ENCODE data around the gene LZIC. TPM values are rescaled to one million over a fixed set of nuclear protein-coding genes. Genes with fewer than 3 reads are reported as not detected.

LZIC gene
- total and polyA plus RNA-seq, 5 donors from 2014 or later: 23.6 to 38.2 (median 31.2) TPM

GRCh38 chr1:9889411-9889810, 53.8 kb downstream of the LZIC start:
- Mint-ChIP-seq H3K9me3 (no peaks in the 10 kb centered on the region), H3K27me3 (no peaks in the 10 kb centered on the region), H3K4me1 (peaks cover 0 to 10% (median 4%) of the 10 kb centered on the region in 4 donors), H3K27ac (peak overlapping the region in 1 of 3 donors; percentile 52), H3K4me3 (no peak overlapping the region), H3K36me3 (peaks cover 7% of the 10 kb centered on the region)
- Histone ChIP-seq H3K36me3 (ENCODE audit: control insufficient read depth, insufficient read depth, low read length) (no peaks in the 10 kb centered on the region), H3K4me1 (ENCODE audit: control insufficient read depth, insufficient read depth, low read length, poor library complexity, severe bottlenecking) (no peaks in the 10 kb centered on the region), H3K4me3 (ENCODE audit: low read depth, low read length) (no peak overlapping the region), H3K27me3 (ENCODE audit: control insufficient read depth, insufficient read depth, low read length) (no peaks in the 10 kb centered on the region), H3K27ac (ENCODE audit: insufficient read depth, low read length, poor library complexity, severe bottlenecking) (no peak overlapping the region), H3K9me3 (ENCODE audit: control insufficient read depth in 2 of 2, low read length in 2 of 2) (no peaks in the 10 kb centered on the region)
- DNase-seq: no peak
- no peak for ATAC-seq (ENCODE audit: low read depth in 2 of 2)

DNA sequence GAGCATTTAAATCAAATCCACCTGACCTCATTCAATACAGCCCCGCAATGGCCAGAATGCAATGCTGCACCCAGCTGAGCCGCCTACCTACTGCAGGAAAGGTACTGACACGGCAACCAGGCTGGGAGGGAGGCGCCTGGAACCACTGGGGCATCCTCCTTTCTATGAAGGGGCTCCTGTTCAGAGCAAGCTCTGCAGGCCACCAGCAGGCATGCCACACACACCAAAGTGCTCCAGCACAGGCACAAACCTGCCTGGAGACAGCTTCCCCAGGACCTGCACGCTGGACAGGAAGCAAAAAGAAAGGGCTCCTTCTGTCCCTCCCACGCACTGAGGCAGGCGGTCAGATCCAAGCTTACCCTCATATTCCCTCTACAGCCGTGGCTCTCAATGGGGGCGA, 54.3 kb downstream of the LZIC start:
- no peaks in the 10 kb centered on the region for H3K27me3 ChIP-seq (ENCODE audit: control insufficient read depth, insufficient read depth, low read length)
- H3K4me1 Mint-ChIP-seq: peaks cover 0 to 10% (median 3%) of the 10 kb centered on the region in 4 donors
- no peaks in the 10 kb centered on the region for H3K9me3 Mint-ChIP-seq
- H3K36me3 ChIP-seq (ENCODE audit: control insufficient read depth, insufficient read depth, low read length): no peaks in the 10 kb centered on the region
- H3K27ac ChIP-seq (ENCODE audit: insufficient read depth, low read length, poor library complexity, severe bottlenecking): no peak overlapping the region
- peaks cover 6% of the 10 kb centered on the region for H3K36me3 Mint-ChIP-seq
- H3K27ac Mint-ChIP-seq: no peak overlapping the region
- no peak overlapping the region for H3K4me3 Mint-ChIP-seq
- DNase-seq: no peak
- H3K27me3 Mint-ChIP-seq: no peaks in the 10 kb centered on the region
- H3K4me3 ChIP-seq (ENCODE audit: low read depth, low read length): no peak overlapping the region
- ATAC-seq (ENCODE audit: low read depth in 2 of 2): no peak
- no peaks in the 10 kb centered on the region for H3K9me3 ChIP-seq (ENCODE audit: control insufficient read depth in 2 of 2, low read length in 2 of 2)
- H3K4me1 ChIP-seq (ENCODE audit: control insufficient read depth, insufficient read depth, low read length, poor library complexity, severe bottlenecking): no peaks in the 10 kb centered on the region

DNA sequence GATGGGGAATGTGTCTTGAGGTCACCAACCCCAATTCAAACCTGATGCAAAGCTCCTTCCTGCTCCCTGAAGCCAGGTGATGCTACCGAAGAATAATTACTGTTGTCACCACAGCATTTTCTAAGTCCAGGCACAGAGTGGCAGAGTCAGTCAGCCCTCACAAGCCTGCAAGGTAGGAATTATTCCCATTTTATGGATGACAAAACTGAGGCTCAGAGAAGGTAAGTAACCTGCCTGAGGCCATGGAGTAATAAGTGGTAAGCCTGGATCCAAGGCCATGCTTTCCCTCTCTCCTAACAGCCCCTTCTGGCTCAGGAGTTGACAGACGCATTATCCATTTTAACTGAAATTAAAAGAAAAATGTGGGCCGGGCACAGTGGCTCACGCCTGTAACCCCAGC, 56.1 kb downstream of the LZIC start:
- Histone ChIP-seq H3K9me3 (ENCODE audit: control insufficient read depth in 2 of 2, low read length in 2 of 2) (no peaks in the 10 kb centered on the region), H3K27me3 (ENCODE audit: control insufficient read depth, insufficient read depth, low read length) (no peaks in the 10 kb centered on the region), H3K4me1 (ENCODE audit: control insufficient read depth, insufficient read depth, low read length, poor library complexity, severe bottlenecking) (no peaks in the 10 kb centered on the region), H3K27ac (ENCODE audit: insufficient read depth, low read length, poor library complexity, severe bottlenecking) (no peak overlapping the region), H3K36me3 (ENCODE audit: control insufficient read depth, insufficient read depth, low read length) (no peaks in the 10 kb centered on the region), H3K4me3 (ENCODE audit: low read depth, low read length) (no peak overlapping the region)
- Mint-ChIP-seq H3K4me3 (no peak overlapping the region), H3K27ac (no peak overlapping the region), H3K4me1 (peaks cover 0 to 10% (median 1%) of the 10 kb centered on the region in 4 donors), H3K9me3 (no peaks in the 10 kb centered on the region), H3K27me3 (no peaks in the 10 kb centered on the region), H3K36me3 (peaks cover 11% of the 10 kb centered on the region)
- DNase-seq (no peak), ATAC-seq (ENCODE audit: low read depth in 2 of 2) (no peak)

GRCh38 chr1:9886092-9886742, 57.0 kb downstream of the LZIC start:
- no peaks in the 10 kb centered on the region for H3K36me3 ChIP-seq (ENCODE audit: control insufficient read depth, insufficient read depth, low read length)
- no peak for ATAC-seq (ENCODE audit: low read depth in 2 of 2)
- Mint-ChIP-seq H3K27ac (no peak overlapping the region), H3K4me3 (no peak overlapping the region), H3K9me3 (no peaks in the 10 kb centered on the region), H3K4me1 (peaks cover 0 to 10% (median 2%) of the 10 kb centered on the region in 4 donors), H3K27me3 (no peaks in the 10 kb centered on the region), H3K36me3 (peaks cover 13% of the 10 kb centered on the region)
- no peak overlapping the region for H3K27ac ChIP-seq (ENCODE audit: insufficient read depth, low read length, poor library complexity, severe bottlenecking)
- no peaks in the 10 kb centered on the region for H3K4me1 ChIP-seq (ENCODE audit: control insufficient read depth, insufficient read depth, low read length, poor library complexity, severe bottlenecking)
- DNase-seq: no peak
- no peaks in the 10 kb centered on the region for H3K27me3 ChIP-seq (ENCODE audit: control insufficient read depth, insufficient read depth, low read length)
- H3K9me3 ChIP-seq (ENCODE audit: control insufficient read depth in 2 of 2, low read length in 2 of 2): no peaks in the 10 kb centered on the region
- H3K4me3 ChIP-seq (ENCODE audit: low read depth, low read length): no peak overlapping the region

DNA sequence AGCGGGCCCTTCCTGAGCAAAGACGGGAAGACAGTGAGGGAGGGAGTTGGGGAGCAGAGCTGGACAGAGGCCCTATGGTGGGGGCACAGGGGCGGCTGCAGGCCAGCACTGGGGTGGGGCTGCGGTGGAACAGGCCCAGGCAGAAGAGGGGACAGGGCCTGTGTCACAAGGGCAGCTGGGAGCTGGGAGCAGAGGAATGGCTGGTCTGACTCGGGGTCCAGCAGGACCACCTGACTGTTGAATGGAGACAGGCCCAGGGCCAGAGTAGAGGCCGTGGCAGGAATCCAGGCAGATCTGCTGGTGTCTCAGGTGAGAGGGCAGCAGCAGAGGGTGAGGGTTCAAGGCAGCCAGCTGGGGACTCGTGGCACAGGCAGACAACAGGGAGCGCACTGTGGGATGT, 58.4 kb downstream of the LZIC start:
- Histone ChIP-seq H3K36me3 (ENCODE audit: control insufficient read depth, insufficient read depth, low read length) (no peaks in the 10 kb centered on the region), H3K9me3 (ENCODE audit: control insufficient read depth in 2 of 2, low read length in 2 of 2) (no peaks in the 10 kb centered on the region), H3K27me3 (ENCODE audit: control insufficient read depth, insufficient read depth, low read length) (no peaks in the 10 kb centered on the region), H3K4me1 (ENCODE audit: control insufficient read depth, insufficient read depth, low read length, poor library complexity, severe bottlenecking) (no peaks in the 10 kb centered on the region), H3K4me3 (ENCODE audit: low read depth, low read length) (no peak overlapping the region), H3K27ac (ENCODE audit: insufficient read depth, low read length, poor library complexity, severe bottlenecking) (no peak overlapping the region)
- DNase-seq (no peak), ATAC-seq (ENCODE audit: low read depth in 2 of 2) (no peak)
- Mint-ChIP-seq H3K36me3 (peaks cover 21% of the 10 kb centered on the region), H3K9me3 (no peaks in the 10 kb centered on the region), H3K4me3 (no peak overlapping the region), H3K4me1 (peaks cover 0 to 10% (median 2%) of the 10 kb centered on the region in 4 donors), H3K27me3 (no peaks in the 10 kb centered on the region), H3K27ac (peak overlapping the region in 1 of 3 donors; percentile 54)

GRCh38 chr1:9883585-9884449, 59.4 kb downstream of the LZIC start:
- Histone ChIP-seq H3K4me1 (ENCODE audit: control insufficient read depth, insufficient read depth, low read length, poor library complexity, severe bottlenecking) (no peaks in the 10 kb centered on the region), H3K9me3 (ENCODE audit: control insufficient read depth in 2 of 2, low read length in 2 of 2) (no peaks in the 10 kb centered on the region), H3K27me3 (ENCODE audit: control insufficient read depth, insufficient read depth, low read length) (no peaks in the 10 kb centered on the region), H3K27ac (ENCODE audit: insufficient read depth, low read length, poor library complexity, severe bottlenecking) (no peak overlapping the region), H3K4me3 (ENCODE audit: low read depth, low read length) (no peak overlapping the region), H3K36me3 (ENCODE audit: control insufficient read depth, insufficient read depth, low read length) (no peaks in the 10 kb centered on the region)
- H3K27ac Mint-ChIP-seq: peak overlapping the region in 2 of 3 donors; percentile 5 to 51
- no peaks in the 10 kb centered on the region for H3K27me3 Mint-ChIP-seq
- H3K36me3 Mint-ChIP-seq: peaks cover 21% of the 10 kb centered on the region
- H3K4me1 Mint-ChIP-seq: peaks cover 0 to 5% (median under 1%) of the 10 kb centered on the region in 4 donors
- H3K4me3 Mint-ChIP-seq: no peak overlapping the region
- DNase-seq (no peak), ATAC-seq (ENCODE audit: low read depth in 2 of 2) (no peak)
- H3K9me3 Mint-ChIP-seq: no peaks in the 10 kb centered on the region

DNA sequence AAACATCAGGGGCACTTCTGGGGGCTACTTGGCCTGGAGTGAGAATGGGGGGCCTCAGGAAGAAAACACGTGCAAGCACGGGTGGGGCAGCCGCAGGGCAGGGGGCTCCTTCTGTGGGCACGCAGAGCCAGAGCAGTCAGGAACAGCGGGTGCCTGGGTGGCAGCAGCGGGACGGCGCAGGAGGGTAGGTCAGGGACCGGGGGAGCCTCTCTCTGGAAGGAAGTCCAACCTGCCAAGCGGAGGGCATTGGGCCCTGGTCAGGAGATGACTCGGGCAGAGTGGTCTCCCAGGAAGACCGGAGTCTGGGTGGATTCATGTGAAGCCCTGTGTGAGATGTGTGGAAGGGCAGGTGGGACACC, 60.3 kb downstream of the LZIC start:
- Histone ChIP-seq H3K27ac (ENCODE audit: insufficient read depth, low read length, poor library complexity, severe bottlenecking) (no peak overlapping the region), H3K9me3 (ENCODE audit: control insufficient read depth in 2 of 2, low read length in 2 of 2) (no peaks in the 10 kb centered on the region), H3K36me3 (ENCODE audit: control insufficient read depth, insufficient read depth, low read length) (no peaks in the 10 kb centered on the region), H3K4me1 (ENCODE audit: control insufficient read depth, insufficient read depth, low read length, poor library complexity, severe bottlenecking) (no peaks in the 10 kb centered on the region), H3K4me3 (ENCODE audit: low read depth, low read length) (no peak overlapping the region), H3K27me3 (ENCODE audit: control insufficient read depth, insufficient read depth, low read length) (no peaks in the 10 kb centered on the region)
- DNase-seq (no peak), ATAC-seq (ENCODE audit: low read depth in 2 of 2) (no peak)
- Mint-ChIP-seq H3K9me3 (no peaks in the 10 kb centered on the region), H3K27ac (no peak overlapping the region), H3K36me3 (peaks cover 21% of the 10 kb centered on the region), H3K27me3 (no peaks in the 10 kb centered on the region), H3K4me3 (no peak overlapping the region), H3K4me1 (peaks cover 0 to 5% (median under 1%) of the 10 kb centered on the region in 4 donors)
